ENCODE data around the gene PNPO.
"Not testable (repeated sequence)": the region's sequence is repeated elsewhere in the genome, so short reads cannot be mapped to it uniquely, and the experiment has no call there.

PNPO gene

GRCh38 chr17:47917581-47917980, 23.8 kb upstream of the PNPO start:
- TF ChIP-seq CTCF (IDR thresholded peaks at IDR 0.05; ENCODE audit: low read depth, low read length, missing control alignments) = no peak
- DNase-seq (ENCODE audit: extremely low read depth, low read depth) = no peak
- H3K4me3 ChIP-seq (replicated peaks; ENCODE audit: low read depth, low read length) = no peak overlapping the region

GRCh38 chr17:47918006-47918405, 23.4 kb upstream of the PNPO start:
- DNase-seq (ENCODE audit: extremely low read depth, low read depth) = no peak
- no peak overlapping the region for H3K4me3 ChIP-seq (replicated peaks; ENCODE audit: low read depth, low read length)
- TF ChIP-seq CTCF (IDR thresholded peaks at IDR 0.05; ENCODE audit: low read depth, low read length, missing control alignments) = no peak

GRCh38 chr17:47918991-47919390, 22.4 kb upstream of the PNPO start:
- no peak for TF ChIP-seq CTCF (IDR thresholded peaks at IDR 0.05; ENCODE audit: low read depth, low read length, missing control alignments)
- no peak for DNase-seq (ENCODE audit: extremely low read depth, low read depth)
- no peak overlapping the region for H3K4me3 ChIP-seq (replicated peaks; ENCODE audit: low read depth, low read length)

- DNase-seq (ENCODE audit: extremely low read depth, low read depth); H3K4me3 ChIP-seq (replicated peaks; ENCODE audit: low read depth, low read length): not testable (repeated sequence)
Measured at GRCh38 chr17:47919889-47920288, 21.5 kb upstream of the PNPO start.

GRCh38 chr17:47924785-47925677, 16.3 kb upstream of the PNPO start:
- no peak overlapping the region for H3K4me3 ChIP-seq (replicated peaks; ENCODE audit: low read depth, low read length)
- no peak for TF ChIP-seq CTCF (IDR thresholded peaks at IDR 0.05; ENCODE audit: low read depth, low read length, missing control alignments)
- no peak for DNase-seq (ENCODE audit: extremely low read depth, low read depth)

GRCh38 chr17:47925678-47925988, 15.7 kb upstream of the PNPO start:
- no peak for TF ChIP-seq CTCF (IDR thresholded peaks at IDR 0.05; ENCODE audit: low read depth, low read length, missing control alignments)
- no peak for DNase-seq (ENCODE audit: extremely low read depth, low read depth)
- no peak overlapping the region for H3K4me3 ChIP-seq (replicated peaks; ENCODE audit: low read depth, low read length)

GRCh38 chr17:47927821-47928400, 13.5 kb upstream of the PNPO start:
- TF ChIP-seq CTCF (IDR thresholded peaks at IDR 0.05; ENCODE audit: low read depth, low read length, missing control alignments) = no peak
- DNase-seq (ENCODE audit: extremely low read depth, low read depth) = no peak
- no peak overlapping the region for H3K4me3 ChIP-seq (replicated peaks; ENCODE audit: low read depth, low read length)
